ENCODE data around the gene NEDD9.

The NEDD9 gene

DNA sequence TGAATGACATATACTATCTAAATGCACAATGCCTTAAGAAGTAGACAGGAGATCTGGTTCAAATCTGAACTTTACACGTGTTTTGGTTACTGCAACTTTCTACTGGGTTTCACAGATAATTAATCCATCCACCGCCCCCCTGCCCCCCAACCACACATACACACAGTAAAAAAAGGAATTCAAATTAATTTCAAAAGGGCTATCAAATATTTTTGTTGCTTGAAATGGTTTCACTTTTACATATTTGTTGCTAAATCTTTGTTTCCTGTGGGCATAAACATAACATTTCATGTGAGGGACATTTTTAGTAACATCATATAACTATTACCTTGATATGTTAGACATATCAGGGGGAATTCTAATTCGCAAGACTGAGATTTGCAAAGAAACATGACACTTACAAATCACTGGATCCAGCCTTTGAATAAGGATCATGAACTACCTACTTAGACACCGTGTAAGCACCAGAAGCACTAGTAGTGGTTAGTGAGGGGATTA lies 7.5 kb downstream of the NEDD9 start (continued):
- TF ChIP-seq, protein P1, sequence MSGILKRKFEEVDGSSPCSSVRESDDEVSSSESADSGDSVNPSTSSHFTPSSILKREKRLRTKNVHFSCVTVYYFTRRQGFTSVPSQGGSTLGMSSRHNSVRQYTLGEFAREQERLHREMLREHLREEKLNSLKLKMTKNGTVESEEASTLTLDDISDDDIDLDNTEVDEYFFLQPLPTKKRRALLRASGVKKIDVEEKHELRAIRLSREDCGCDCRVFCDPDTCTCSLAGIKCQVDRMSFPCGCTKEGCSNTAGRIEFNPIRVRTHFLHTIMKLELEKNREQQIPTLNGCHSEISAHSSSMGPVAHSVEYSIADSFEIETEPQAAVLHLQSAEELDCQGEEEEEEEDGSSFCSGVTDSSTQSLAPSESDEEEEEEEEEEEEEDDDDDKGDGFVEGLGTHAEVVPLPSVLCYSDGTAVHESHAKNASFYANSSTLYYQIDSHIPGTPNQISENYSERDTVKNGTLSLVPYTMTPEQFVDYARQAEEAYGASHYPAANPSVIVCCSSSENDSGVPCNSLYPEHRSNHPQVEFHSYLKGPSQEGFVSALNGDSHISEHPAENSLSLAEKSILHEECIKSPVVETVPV (CRISPR knock-in tag; IDR thresholded peaks at IDR 0.05), result no peak
- TF ChIP-seq ISL1 (CRISPR knock-in tag; IDR thresholded peaks at IDR 0.05) (no peak), TCF4 (CRISPR knock-in tag; IDR thresholded peaks at IDR 0.05; ENCODE audit: borderline replicate concordance) (no peak), ARNTL (CRISPR knock-in tag; IDR thresholded peaks at IDR 0.05; ENCODE audit: borderline replicate concordance, low read depth) (no peak)

DNA sequence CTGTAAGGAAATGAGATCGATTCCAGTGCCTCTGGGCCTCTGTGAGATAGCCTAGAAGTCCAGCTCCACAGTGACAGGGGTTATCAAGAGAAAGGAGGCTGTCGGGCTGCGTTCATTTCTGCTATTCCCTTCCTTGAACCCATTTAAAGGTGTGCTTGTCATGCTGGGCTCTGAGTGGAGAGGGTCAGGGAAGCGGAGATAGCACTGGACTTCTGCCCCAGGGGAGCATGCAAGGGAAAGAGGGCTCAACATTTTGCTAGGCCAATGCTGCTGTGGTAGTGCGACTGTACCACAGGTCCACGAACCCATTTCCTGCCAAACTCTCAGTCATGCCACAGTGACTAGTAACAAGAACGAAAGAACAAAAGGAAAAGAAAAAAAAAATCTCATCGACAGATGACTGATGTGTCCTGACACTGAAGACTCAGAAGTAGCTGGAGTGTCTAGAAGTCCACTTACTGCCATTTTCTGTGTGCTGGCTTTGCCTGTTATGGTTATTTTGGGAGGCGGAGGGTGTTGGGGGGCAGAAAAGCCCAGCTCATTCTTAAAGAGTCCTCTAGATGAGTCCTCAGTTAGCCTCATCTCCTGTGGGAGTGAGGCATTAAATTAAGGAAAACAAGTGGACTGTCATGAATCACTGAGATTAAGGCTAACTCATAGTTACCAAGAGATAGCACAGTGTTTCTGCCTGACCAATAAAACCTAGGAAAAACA lies 8.1 kb downstream of the NEDD9 start:
- peak; percentile 18 for ATAC-seq
- TF ChIP-seq ISL1 (CRISPR knock-in tag; IDR thresholded peaks at IDR 0.05) (peak; percentile 25; the same call in 1 of the 2 replicates), CSDC2 (CRISPR knock-in tag; IDR thresholded peaks at IDR 0.05) (no peak), ZC3H10 (CRISPR knock-in tag; IDR thresholded peaks at IDR 0.05) (0 out of 2 replicates have a peak, but pooled peaks have one; percentile 8)

DNA sequence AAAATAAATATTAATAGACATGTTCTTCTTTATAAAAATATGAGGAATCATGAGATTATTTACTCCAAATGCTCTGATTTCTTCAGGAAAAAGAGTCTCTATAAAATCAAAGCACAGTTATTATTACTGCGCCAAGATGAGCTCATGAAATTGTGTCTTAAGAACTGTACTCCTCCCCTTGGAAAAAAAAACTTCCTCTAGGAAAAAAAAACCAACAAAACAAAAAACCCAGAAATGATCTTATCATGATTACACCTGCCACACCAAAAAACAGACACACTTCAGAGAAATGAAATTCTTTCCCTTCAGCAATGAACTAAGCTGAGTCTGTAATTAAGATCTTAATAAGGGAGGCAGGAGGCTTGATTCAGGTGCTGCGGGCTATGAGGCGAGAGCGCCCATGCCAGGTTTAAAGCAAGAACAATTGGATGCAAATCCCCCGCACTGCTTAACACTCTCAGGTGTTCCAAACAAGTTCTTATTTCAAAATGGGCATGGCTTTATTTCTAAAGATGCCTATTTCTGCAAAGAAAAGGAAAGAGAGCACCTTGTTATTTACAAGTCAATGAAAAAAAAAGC lies 9.1 kb downstream of the NEDD9 start:
- no peak for ATAC-seq
- no peak for TF ChIP-seq SNAI2 (CRISPR knock-in tag; IDR thresholded peaks at IDR 0.05)
- no peak for TF ChIP-seq ZNF8 (CRISPR knock-in tag; IDR thresholded peaks at IDR 0.05)
- no peak for TF ChIP-seq RARB (CRISPR knock-in tag; IDR thresholded peaks at IDR 0.05)
- TF ChIP-seq ZNF565 (CRISPR knock-in tag; conservative IDR thresholded peaks at IDR 0.05; ENCODE audit: low read depth), result no peak
- TF ChIP-seq OSR1 (CRISPR knock-in tag; IDR thresholded peaks at IDR 0.05), result no peak
- TF ChIP-seq, protein P2, sequence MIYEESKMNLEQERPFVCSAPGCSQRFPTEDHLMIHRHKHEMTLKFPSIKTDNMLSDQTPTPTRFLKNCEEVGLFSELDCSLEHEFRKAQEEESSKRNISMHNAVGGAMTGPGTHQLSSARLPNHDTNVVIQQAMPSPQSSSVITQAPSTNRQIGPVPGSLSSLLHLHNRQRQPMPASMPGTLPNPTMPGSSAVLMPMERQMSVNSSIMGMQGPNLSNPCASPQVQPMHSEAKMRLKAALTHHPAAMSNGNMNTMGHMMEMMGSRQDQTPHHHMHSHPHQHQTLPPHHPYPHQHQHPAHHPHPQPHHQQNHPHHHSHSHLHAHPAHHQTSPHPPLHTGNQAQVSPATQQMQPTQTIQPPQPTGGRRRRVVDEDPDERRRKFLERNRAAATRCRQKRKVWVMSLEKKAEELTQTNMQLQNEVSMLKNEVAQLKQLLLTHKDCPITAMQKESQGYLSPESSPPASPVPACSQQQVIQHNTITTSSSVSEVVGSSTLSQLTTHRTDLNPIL (CRISPR knock-in tag; IDR thresholded peaks at IDR 0.05; ENCODE audit: low read depth), result no peak
- no peak for TF ChIP-seq ZFP3 (CRISPR knock-in tag; IDR thresholded peaks at IDR 0.05)
- TF ChIP-seq, protein P3, sequence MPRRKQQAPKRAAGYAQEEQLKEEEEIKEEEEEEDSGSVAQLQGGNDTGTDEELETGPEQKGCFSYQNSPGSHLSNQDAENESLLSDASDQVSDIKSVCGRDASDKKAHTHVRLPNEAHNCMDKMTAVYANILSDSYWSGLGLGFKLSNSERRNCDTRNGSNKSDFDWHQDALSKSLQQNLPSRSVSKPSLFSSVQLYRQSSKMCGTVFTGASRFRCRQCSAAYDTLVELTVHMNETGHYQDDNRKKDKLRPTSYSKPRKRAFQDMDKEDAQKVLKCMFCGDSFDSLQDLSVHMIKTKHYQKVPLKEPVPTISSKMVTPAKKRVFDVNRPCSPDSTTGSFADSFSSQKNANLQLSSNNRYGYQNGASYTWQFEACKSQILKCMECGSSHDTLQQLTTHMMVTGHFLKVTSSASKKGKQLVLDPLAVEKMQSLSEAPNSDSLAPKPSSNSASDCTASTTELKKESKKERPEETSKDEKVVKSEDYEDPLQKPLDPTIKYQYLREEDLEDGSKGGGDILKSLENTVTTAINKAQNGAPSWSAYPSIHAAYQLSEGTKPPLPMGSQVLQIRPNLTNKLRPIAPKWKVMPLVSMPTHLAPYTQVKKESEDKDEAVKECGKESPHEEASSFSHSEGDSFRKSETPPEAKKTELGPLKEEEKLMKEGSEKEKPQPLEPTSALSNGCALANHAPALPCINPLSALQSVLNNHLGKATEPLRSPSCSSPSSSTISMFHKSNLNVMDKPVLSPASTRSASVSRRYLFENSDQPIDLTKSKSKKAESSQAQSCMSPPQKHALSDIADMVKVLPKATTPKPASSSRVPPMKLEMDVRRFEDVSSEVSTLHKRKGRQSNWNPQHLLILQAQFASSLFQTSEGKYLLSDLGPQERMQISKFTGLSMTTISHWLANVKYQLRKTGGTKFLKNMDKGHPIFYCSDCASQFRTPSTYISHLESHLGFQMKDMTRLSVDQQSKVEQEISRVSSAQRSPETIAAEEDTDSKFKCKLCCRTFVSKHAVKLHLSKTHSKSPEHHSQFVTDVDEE (CRISPR knock-in tag; IDR thresholded peaks at IDR 0.05), result no peak
- TF ChIP-seq, protein P1 (CRISPR knock-in tag; IDR thresholded peaks at IDR 0.05), result no peak
- TF ChIP-seq ZFP30 (CRISPR knock-in tag; IDR thresholded peaks at IDR 0.05), result no peak
- TF ChIP-seq, protein P4, sequence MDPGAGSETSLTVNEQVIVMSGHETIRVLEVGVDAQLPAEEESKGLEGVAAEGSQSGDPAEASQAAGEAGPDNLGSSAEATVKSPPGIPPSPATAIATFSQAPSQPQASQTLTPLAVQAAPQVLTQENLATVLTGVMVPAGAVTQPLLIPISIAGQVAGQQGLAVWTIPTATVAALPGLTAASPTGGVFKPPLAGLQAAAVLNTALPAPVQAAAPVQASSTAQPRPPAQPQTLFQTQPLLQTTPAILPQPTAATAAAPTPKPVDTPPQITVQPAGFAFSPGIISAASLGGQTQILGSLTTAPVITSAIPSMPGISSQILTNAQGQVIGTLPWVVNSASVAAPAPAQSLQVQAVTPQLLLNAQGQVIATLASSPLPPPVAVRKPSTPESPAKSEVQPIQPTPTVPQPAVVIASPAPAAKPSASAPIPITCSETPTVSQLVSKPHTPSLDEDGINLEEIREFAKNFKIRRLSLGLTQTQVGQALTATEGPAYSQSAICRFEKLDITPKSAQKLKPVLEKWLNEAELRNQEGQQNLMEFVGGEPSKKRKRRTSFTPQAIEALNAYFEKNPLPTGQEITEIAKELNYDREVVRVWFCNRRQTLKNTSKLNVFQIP (CRISPR knock-in tag; IDR thresholded peaks at IDR 0.05; ENCODE audit: borderline replicate concordance, low read depth), result no peak
- no peak for TF ChIP-seq ISL1 (CRISPR knock-in tag; IDR thresholded peaks at IDR 0.05)
- TF ChIP-seq ZC3H10 (CRISPR knock-in tag; IDR thresholded peaks at IDR 0.05), result no peak
- no peak for TF ChIP-seq ZNF70 (CRISPR knock-in tag; IDR thresholded peaks at IDR 0.05)
- TF ChIP-seq CSDC2 (CRISPR knock-in tag; IDR thresholded peaks at IDR 0.05), result no peak
- no peak for TF ChIP-seq ESRRG (CRISPR knock-in tag; IDR thresholded peaks at IDR 0.05)
- no peak for TF ChIP-seq TOX (CRISPR knock-in tag; IDR thresholded peaks at IDR 0.05; ENCODE audit: borderline replicate concordance)
- no peak for TF ChIP-seq BACH2 (CRISPR knock-in tag; IDR thresholded peaks at IDR 0.05; ENCODE audit: borderline replicate concordance)

Measured in SK-N-SH treated with all-trans-retinoic acid at 6 μM for 48 hours (cell line).